HEK293T (cell line): Measurements from ENCODE around the gene KRCC1.

Experiments used
- CTCF ChIA-PET: fragments of 350-600 bp; formaldehyde crosslinking; extraction: SDS; loops from one replicate; lab custom pipeline; 2021; ENCODE audit warnings: antibody characterized with exemption, inconsistent platforms; lab: Yijun Ruan, JAX
- POLR2A ChIA-PET: fragments of 350-600 bp; formaldehyde crosslinking; extraction: SDS; loops from one replicate; lab custom pipeline; 2020; ENCODE audit warnings: antibody characterized with exemption, inconsistent platforms; lab: Yijun Ruan, JAX
- DNase-seq: peaks from one replicate; pipeline ENCODE4 v3.0.0; 2012; ENCODE audit warnings: mixed read lengths; ENCODE audit errors: extremely low spot score
- ARNT ChIP-seq: fragments of 450-650 bp; IDR thresholded peaks from 2 replicates; pipeline ENCODE4 v1.6.1; 2017; ENCODE audit warnings: mild to moderate bottlenecking
- BHLHE40 ChIP-seq: fragments of 450-650 bp; IDR thresholded peaks from 2 replicates; pipeline ENCODE4 v1.6.1; 2016; ENCODE audit warnings: mild to moderate bottlenecking, moderate library complexity, borderline replicate concordance
- CTBP1 ChIP-seq: fragments of 450-650 bp; IDR thresholded peaks from 2 replicates; pipeline ENCODE4 v1.6.1; 2016; ENCODE audit warnings: borderline replicate concordance
- ELF4 ChIP-seq: fragments of 450-650 bp; IDR thresholded peaks from 2 replicates; pipeline ENCODE4 v1.6.1; 2017; ENCODE audit warnings: antibody characterized with exemption
- FOXA1 ChIP-seq: fragments of 450-650 bp; IDR thresholded peaks from 2 replicates; pipeline ENCODE4 v1.6.1; 2016; ENCODE audit warnings: mild to moderate bottlenecking
- FOXK2 ChIP-seq: fragments of 450-650 bp; IDR thresholded peaks from 2 replicates; pipeline ENCODE4 v1.6.1; 2016; ENCODE audit warnings: mild to moderate bottlenecking
- FOXM1 ChIP-seq: fragments of 450-650 bp; IDR thresholded peaks from 2 replicates; pipeline ENCODE4 v1.6.1; 2017; ENCODE audit warnings: mild to moderate bottlenecking, borderline replicate concordance
- HDGF ChIP-seq: fragments of 450-650 bp; IDR thresholded peaks from 2 replicates; pipeline ENCODE4 v1.6.1; 2017; ENCODE audit warnings: antibody characterized with exemption, borderline replicate concordance
- L3MBTL2 ChIP-seq: fragments of 450-650 bp; conservative IDR thresholded peaks from 2 replicates; pipeline ENCODE4 v1.6.1; 2016; ENCODE audit warnings: mild to moderate bottlenecking
- LEF1 ChIP-seq: fragments of 450-650 bp; IDR thresholded peaks from 2 replicates; pipeline ENCODE4 v1.6.1; 2017; ENCODE audit warnings: mild to moderate bottlenecking, borderline replicate concordance
- NFRKB ChIP-seq: fragments of 450-650 bp; IDR thresholded peaks from 2 replicates; pipeline ENCODE4 v1.6.1; 2016; ENCODE audit warnings: mild to moderate bottlenecking, moderate library complexity
- SP1 ChIP-seq: fragments of 450-650 bp; IDR thresholded peaks from 2 replicates; pipeline ENCODE4 v1.6.1; 2017
- SUZ12 ChIP-seq: fragments of 450-650 bp; IDR thresholded peaks from 2 replicates; pipeline ENCODE4 v1.6.1; 2016; ENCODE audit warnings: mild to moderate bottlenecking
- TARDBP ChIP-seq: fragments of 450-650 bp; IDR thresholded peaks from 2 replicates; pipeline ENCODE4 v1.6.1; 2016
- ZNF384 ChIP-seq: fragments of 450-650 bp; IDR thresholded peaks from 2 replicates; pipeline ENCODE4 v1.6.1; 2016
- TF ChIP-seq, protein P1 (sequence below): fragments of 450-650 bp; IDR thresholded peaks from 2 replicates; pipeline ENCODE4 v1.6.1; 2016

The KRCC1 gene

GRCh38 chr2:88085602-88086001 lies 30.0 kb upstream of the KRCC1 start:
- no peak for TF ChIP-seq ELF4
- TF ChIP-seq ZNF384 = no peak
- TF ChIP-seq BHLHE40 = no peak
- TF ChIP-seq SUZ12 = no peak
- TF ChIP-seq, protein P1, sequence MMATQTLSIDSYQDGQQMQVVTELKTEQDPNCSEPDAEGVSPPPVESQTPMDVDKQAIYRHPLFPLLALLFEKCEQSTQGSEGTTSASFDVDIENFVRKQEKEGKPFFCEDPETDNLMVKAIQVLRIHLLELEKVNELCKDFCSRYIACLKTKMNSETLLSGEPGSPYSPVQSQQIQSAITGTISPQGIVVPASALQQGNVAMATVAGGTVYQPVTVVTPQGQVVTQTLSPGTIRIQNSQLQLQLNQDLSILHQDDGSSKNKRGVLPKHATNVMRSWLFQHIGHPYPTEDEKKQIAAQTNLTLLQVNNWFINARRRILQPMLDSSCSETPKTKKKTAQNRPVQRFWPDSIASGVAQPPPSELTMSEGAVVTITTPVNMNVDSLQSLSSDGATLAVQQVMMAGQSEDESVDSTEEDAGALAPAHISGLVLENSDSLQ = no peak
- no peak for TF ChIP-seq TARDBP
- TF ChIP-seq SP1 = no peak
- no peak for TF ChIP-seq LEF1
- TF ChIP-seq L3MBTL2 = no peak
- no peak for TF ChIP-seq CTBP1
- no peak for TF ChIP-seq FOXK2
- no peak for TF ChIP-seq HDGF
- TF ChIP-seq FOXA1 = no peak
- no peak for TF ChIP-seq ARNT
- no peak for TF ChIP-seq FOXM1
- TF ChIP-seq NFRKB = no peak
- ChIA-PET CTCF (interaction anchor here (0.9 kb wide), 1 partner anchor 25 kb away, joined by 3 read pairs; no protein-coding TSS in a partner anchor), POLR2A (no interaction called here)
- no peak for DNase-seq

- ChIA-PET POLR2A (no interaction called here), CTCF (interaction anchor here (0.7 to 0.9 kb wide), 2 partner anchors 25 to 60 kb away, joined by 3 read pairs; no protein-coding TSS in a partner anchor)
- no peak for DNase-seq
- no peak for TF ChIP-seq HDGF
- no peak for TF ChIP-seq FOXA1
- no peak for TF ChIP-seq ELF4
- TF ChIP-seq LEF1 = no peak
- no peak for TF ChIP-seq NFRKB
- no peak for TF ChIP-seq ZNF384
- no peak for TF ChIP-seq ARNT
- no peak for TF ChIP-seq SP1
- no peak for TF ChIP-seq FOXM1
- TF ChIP-seq CTBP1 = no peak
- TF ChIP-seq TARDBP = no peak
- TF ChIP-seq, protein P1 = no peak
- no peak for TF ChIP-seq SUZ12
- TF ChIP-seq L3MBTL2 = no peak
- no peak for TF ChIP-seq FOXK2
- no peak for TF ChIP-seq BHLHE40
Observed at GRCh38 chr2:88085099-88085498, 29.5 kb upstream of the KRCC1 start.

GRCh38 chr2:88082781-88083180 lies 27.2 kb upstream of the KRCC1 start:
- DNase-seq = no peak
- POLR2A ChIA-PET = no interaction called here
- no peak for TF ChIP-seq BHLHE40
- TF ChIP-seq ELF4 = no peak
- no peak for TF ChIP-seq HDGF
- TF ChIP-seq, protein P1 = no peak
- TF ChIP-seq ZNF384 = no peak
- no peak for TF ChIP-seq L3MBTL2
- TF ChIP-seq FOXK2 = no peak
- TF ChIP-seq CTBP1 = no peak
- no peak for TF ChIP-seq FOXA1
- TF ChIP-seq NFRKB = no peak
- no peak for TF ChIP-seq FOXM1
- TF ChIP-seq ARNT = no peak
- TF ChIP-seq LEF1 = no peak
- TF ChIP-seq TARDBP = no peak
- no peak for TF ChIP-seq SUZ12
- TF ChIP-seq SP1 = no peak
- CTCF ChIA-PET = interaction anchor here (1.4 kb wide), 1 partner anchor 22 kb away, joined by 7 read pairs; no protein-coding TSS in a partner anchor

DNA sequence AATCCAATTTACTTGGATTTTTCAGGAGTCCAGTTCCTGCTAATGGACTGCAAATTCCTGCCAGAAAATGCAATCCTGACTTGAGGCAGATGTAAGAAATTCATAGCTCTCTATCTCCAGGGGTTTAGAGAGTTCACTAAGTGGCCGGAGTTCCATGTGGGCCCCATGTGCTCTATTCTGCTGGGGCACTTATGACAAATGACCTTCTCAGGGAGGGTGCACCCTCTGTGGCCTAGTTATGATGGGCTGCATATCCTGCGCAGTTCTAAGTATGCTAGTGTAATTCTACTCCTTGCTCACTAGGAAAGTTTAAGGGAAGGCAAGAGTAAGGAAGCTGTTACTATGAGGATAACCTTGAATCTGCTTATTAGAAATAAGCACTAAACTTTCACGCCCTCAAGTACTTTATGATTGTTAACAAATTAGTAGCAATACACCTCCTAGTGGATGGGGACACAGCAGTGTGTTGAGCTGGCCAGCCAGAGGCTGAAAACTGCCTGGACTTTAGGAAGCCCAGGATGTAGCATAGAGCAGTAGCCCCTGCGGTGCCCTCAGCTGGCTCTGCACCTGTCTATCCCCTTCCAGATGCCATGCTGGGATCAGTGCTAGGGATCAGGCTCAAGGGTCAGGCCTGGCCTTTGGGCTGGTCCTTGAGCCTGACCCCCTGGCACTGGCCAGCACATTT lies 26.5 kb upstream of the KRCC1 start:
- TF ChIP-seq FOXM1 (no peak), ZNF384 (no peak), L3MBTL2 (no peak), BHLHE40 (no peak), NFRKB (no peak), ARNT (no peak)
- POLR2A ChIA-PET = no interaction called here
- CTCF ChIA-PET = interaction anchor here (1.4 kb wide), 1 partner anchor 21 kb away, joined by 7 read pairs; no protein-coding TSS in a partner anchor
- no peak for DNase-seq

DNA sequence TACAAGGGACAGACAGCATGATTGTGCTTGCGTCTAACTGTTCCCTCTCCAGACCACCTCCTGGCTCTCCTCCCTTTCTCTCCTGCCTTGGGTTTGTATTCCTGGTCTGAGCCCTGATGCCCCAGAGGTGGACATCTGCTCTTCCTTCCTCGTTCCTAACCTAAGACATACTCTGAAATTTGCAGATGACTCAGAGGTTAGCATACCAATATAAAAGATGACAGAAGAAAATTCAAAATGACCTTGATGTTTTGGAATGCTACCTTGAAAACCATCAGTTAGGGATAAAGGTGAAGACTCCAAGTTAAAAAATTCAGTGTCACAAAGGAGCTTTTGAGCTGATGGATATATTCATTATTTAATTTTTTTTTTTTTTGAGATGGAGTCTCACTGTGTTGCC lies 25.0 kb upstream of the KRCC1 start:
- CTCF ChIA-PET = no interaction called here
- TF ChIP-seq LEF1 = no peak
- TF ChIP-seq ZNF384 = no peak
- TF ChIP-seq CTBP1 = no peak
- TF ChIP-seq FOXM1 = no peak
- no peak for TF ChIP-seq HDGF
- TF ChIP-seq FOXK2 = no peak
- TF ChIP-seq FOXA1 = no peak
- TF ChIP-seq NFRKB = no peak
- TF ChIP-seq, protein P1 = no peak
- no peak for TF ChIP-seq TARDBP
- TF ChIP-seq ELF4 = no peak
- no peak for TF ChIP-seq BHLHE40
- TF ChIP-seq ARNT = no peak
- TF ChIP-seq SUZ12 = no peak
- TF ChIP-seq L3MBTL2 = no peak
- POLR2A ChIA-PET = no interaction called here
- no peak for DNase-seq
